Forelimb muscle (tissue), 1 donor: ENCODE results near the gene SAT2. TPM values are rescaled to one million over a fixed set of nuclear protein-coding genes. Genes with fewer than 3 reads are reported as not detected.
A peak's percentile ranks its signal among the peaks of the same experiment; 100 is the strongest.
"Not testable (repeated sequence)": the region's sequence is repeated elsewhere in the genome, so short reads cannot be mapped to it uniquely, and the experiment has no call there.

ENCODE experiments used
- DNase-seq: peaks from one replicate; pipeline ENCODE4 v3.0.0-alpha.2; 2013; ENCODE audit warnings: low read depth
- polyA plus RNA-seq: library from polyadenylated mRNA; unstranded; fragments of 120-200 nt; gene quantifications from one replicate; pipeline ENCODE4 v1.2.1, GENCODE V29; 2013; ENCODE audit not compliant: insufficient read length

Gene SAT2
- polyA plus RNA-seq, result 61.7 TPM

- peak; percentile 86 for DNase-seq
Measured at GRCh38 chr17:7627250-7628121, at the start of gene SAT2. TSS of gene SAT2 (minus strand) at chr17:7627821. CDS start at chr17:7627635, 186 bp downstream.

GRCh38 chr17:7676533-7676932 is 48.9 kb upstream of the SAT2 start:
- DNase-seq, result no peak

GRCh38 chr17:7674934-7675333 is 47.3 kb upstream of the SAT2 start:
- no peak for DNase-seq

GRCh38 chr17:7673239-7673638 is 45.6 kb upstream of the SAT2 start:
- DNase-seq, result no peak

- no peak for DNase-seq
Measured at GRCh38 chr17:7668482-7668881, 40.9 kb upstream of the SAT2 start.

GRCh38 chr17:7667656-7668406 is 40.2 kb upstream of the SAT2 start:
- DNase-seq, result no peak

- no peak for DNase-seq
Measured at GRCh38 chr17:7656958-7657609, 29.5 kb upstream of the SAT2 start.

- DNase-seq, result no peak
Measured at GRCh38 chr17:7655541-7655840, 27.9 kb upstream of the SAT2 start.

- no peak for DNase-seq
Measured at GRCh38 chr17:7654832-7655540, 27.4 kb upstream of the SAT2 start.

- DNase-seq, result no peak
Measured at GRCh38 chr17:7652388-7653356, 25.1 kb upstream of the SAT2 start.

- no peak for DNase-seq
Measured at GRCh38 chr17:7651665-7652387, 24.2 kb upstream of the SAT2 start.

GRCh38 chr17:7651097-7651664 is 23.6 kb upstream of the SAT2 start:
- DNase-seq, result no peak

GRCh38 chr17:7650509-7651096 is 23.0 kb upstream of the SAT2 start, which contains the start of gene ATP1B2:
TSS of gene ATP1B2 (plus strand) at chr17:7650926. CDS start at chr17:7651519, 593 bp downstream.
- DNase-seq, result no peak

GRCh38 chr17:7647018-7647417 is 19.4 kb upstream of the SAT2 start:
- no peak for DNase-seq

GRCh38 chr17:7646457-7646856 is 18.8 kb upstream of the SAT2 start:
- no peak for DNase-seq

GRCh38 chr17:7644775-7645174 is 17.2 kb upstream of the SAT2 start:
- DNase-seq, result no peak

GRCh38 chr17:7641635-7642034 is 14.0 kb upstream of the SAT2 start:
- not testable (repeated sequence) for DNase-seq

- no peak for DNase-seq
Measured at GRCh38 chr17:7640783-7641182, 13.2 kb upstream of the SAT2 start.

- no peak for DNase-seq
Measured at GRCh38 chr17:7636163-7636562, 8.5 kb upstream of the SAT2 start.
